ENCODE measurements around the gene ERMARD. TPM values are rescaled to one million over a fixed set of nuclear protein-coding genes. Genes with fewer than 3 reads are reported as not detected.

Gene ERMARD
- total RNA-seq, 2 donors from 2014 or later: 8.6 to 12.2 TPM

- Histone ChIP-seq H3K27me3 (no peaks in the 10 kb centered on the region), H3K36me3 (replicated peaks in 1 of 2; ENCODE audit: insufficient read depth in 1 of 2, low read depth in 2 of 2) (no peaks in the 10 kb centered on the region), H3K9me3 (no peaks in the 10 kb centered on the region), H3K27ac (no peak overlapping the region), H3K4me1 (peaks cover 17% of the 10 kb centered on the region), H3K4me3 (no peak overlapping the region)
- no peak for ATAC-seq
- TF ChIP-seq CTCF (IDR thresholded peaks at IDR 0.05) (no peak), POLR2A (IDR thresholded peaks at IDR 0.05) (no peak)
- intact Hi-C loops (cut with DNase I): no loop called here
- no peak for DNase-seq
- 75 to 76% methylated on average over 12 of the region's 12 CpGs for WGBS, 2 donors
Measured at GRCh38 chr6:169830876-169831275, 79.5 kb downstream of the ERMARD start.

Other genes with a start within 250 kb of the ERMARD start
- 10 to 100 TPM; 38.2 to 38.7 TPM for gene WDR27, start 49.6 kb upstream of the ERMARD start, total RNA-seq
- gene C6orf120, start 49.5 kb upstream of the ERMARD start, total RNA-seq: 10 to 100 TPM; 12.2 to 21.3 TPM
- gene PHF10, start 27.1 kb upstream of the ERMARD start, total RNA-seq: 10 to 100 TPM; 27.8 to 33.0 TPM
- 1 to 10 TPM; 1.3 to 3.6 TPM for gene DYNLT2, start 50 bp upstream of the ERMARD start, total RNA-seq